Activated CD4-positive, alpha-beta T cell treated with anti-CD3 and anti-CD28 coated beads, Interleukin-2, amount 10 ng/mL, durations not matched to agents 7 days and 5 days (primary cell): ENCODE data around the gene TPST2. TPM values are rescaled to one million over a fixed set of nuclear protein-coding genes. Genes with fewer than 3 reads are reported as not detected.
"Not testable (repeated sequence)": the region's sequence is repeated elsewhere in the genome, so short reads cannot be mapped to it uniquely, and the experiment has no call there.

Experiments
- CTCF ChIA-PET: fragments of 350-600 bp; sonication (Branson Sonifier 250); formaldehyde crosslinking; loops from one replicate; lab custom pipeline; 2021; ENCODE audit warnings: antibody characterized with exemption; lab: Charles Lee
- POLR2A ChIA-PET: fragments of 350-600 bp; sonication (Branson Sonifier 250); formaldehyde crosslinking; loops from one replicate; lab custom pipeline; 2021; ENCODE audit warnings: antibody characterized with exemption; lab: Charles Lee
- DNase-seq: peaks from one replicate; pipeline ENCODE4 v3.0.0-alpha.2; 2020
- H3K27ac Mint-ChIP-seq: one replicate; pipeline ENCODE4 v1.8.0; 2021; ENCODE audit warnings: mild to moderate bottlenecking, moderate library complexity, mixed read lengths
- H3K27me3 Mint-ChIP-seq: one replicate; pipeline ENCODE4 v1.8.0; 2021; ENCODE audit warnings: mixed read lengths
- H3K36me3 Mint-ChIP-seq: one replicate; pipeline ENCODE4 v1.8.0; 2021; ENCODE audit warnings: low read depth, mixed read lengths
- H3K4me1 Mint-ChIP-seq: one replicate; pipeline ENCODE4 v1.8.0; 2021; ENCODE audit warnings: mixed read lengths
- H3K4me3 Mint-ChIP-seq: one replicate; pipeline ENCODE4 v1.8.0; 2021; ENCODE audit warnings: mild to moderate bottlenecking, moderate library complexity, mixed read lengths
- H3K9me3 Mint-ChIP-seq: one replicate; pipeline ENCODE4 v1.8.0; 2021; ENCODE audit warnings: mixed read lengths
- total RNA-seq, 2 experiments: library from RNA; stranded (reverse); gene quantifications; one replicate each; pipeline ENCODE4 v1.2.3, GENCODE V29; 2021

Gene TPST2
- total RNA-seq, 2 experiments from 2014 or later, result 25.9 to 26.3 TPM

GRCh38 chr22:26529345-26529744, 60.6 kb downstream of the TPST2 start:
- Mint-ChIP-seq H3K4me1 (peaks cover 4% of the 10 kb centered on the region), H3K9me3 (no peaks in the 10 kb centered on the region), H3K36me3 (peaks cover 26% of the 10 kb centered on the region), H3K4me3 (no peak overlapping the region), H3K27ac (no peak overlapping the region), H3K27me3 (no peaks in the 10 kb centered on the region)
- ChIA-PET CTCF (no interaction called here), POLR2A (no interaction called here)
- no peak for DNase-seq

GRCh38 chr22:26528518-26528917, 61.4 kb downstream of the TPST2 start:
- H3K36me3 Mint-ChIP-seq, result peaks cover 24% of the 10 kb centered on the region
- H3K4me3 Mint-ChIP-seq, H3K9me3 Mint-ChIP-seq, POLR2A ChIA-PET, H3K27ac Mint-ChIP-seq, DNase-seq, CTCF ChIA-PET, H3K4me1 Mint-ChIP-seq, H3K27me3 Mint-ChIP-seq: not testable (repeated sequence)

- Mint-ChIP-seq H3K4me3 (no peak overlapping the region), H3K27ac (no peak overlapping the region), H3K36me3 (peaks cover 23% of the 10 kb centered on the region), H3K27me3 (no peaks in the 10 kb centered on the region), H3K4me1 (peaks cover 4% of the 10 kb centered on the region), H3K9me3 (no peaks in the 10 kb centered on the region)
- CTCF ChIA-PET, result no interaction called here
- DNase-seq, result no peak
- POLR2A ChIA-PET, result no interaction called here
These were observed 62.1 kb downstream of the TPST2 start for GRCh38 chr22:26527574-26528465.

- H3K27me3 Mint-ChIP-seq, result no peaks in the 10 kb centered on the region
- peaks cover 22% of the 10 kb centered on the region for H3K36me3 Mint-ChIP-seq
- no peaks in the 10 kb centered on the region for H3K9me3 Mint-ChIP-seq
- ChIA-PET CTCF (interaction anchor here (0.6 kb wide), 1 partner anchor 58 kb away, joined by 3 read pairs; no protein-coding TSS in a partner anchor), POLR2A (no interaction called here)
- DNase-seq, result no peak
- H3K4me3 Mint-ChIP-seq, result no peak overlapping the region
- H3K27ac Mint-ChIP-seq, result no peak overlapping the region
- no peaks in the 10 kb centered on the region for H3K4me1 Mint-ChIP-seq
These were observed 62.8 kb downstream of the TPST2 start for GRCh38 chr22:26527167-26527566.

GRCh38 chr22:26525946-26526564, 63.9 kb downstream of the TPST2 start:
- Mint-ChIP-seq H3K4me3 (no peak overlapping the region), H3K27me3 (no peaks in the 10 kb centered on the region), H3K4me1 (no peaks in the 10 kb centered on the region), H3K36me3 (peaks cover 20% of the 10 kb centered on the region), H3K9me3 (no peaks in the 10 kb centered on the region), H3K27ac (no peak overlapping the region)
- CTCF ChIA-PET, result no interaction called here
- POLR2A ChIA-PET, result no interaction called here
- DNase-seq, result no peak

- Mint-ChIP-seq H3K27me3 (no peaks in the 10 kb centered on the region), H3K27ac (no peak overlapping the region), H3K4me1 (no peaks in the 10 kb centered on the region), H3K36me3 (peaks cover 15% of the 10 kb centered on the region), H3K9me3 (no peaks in the 10 kb centered on the region), H3K4me3 (no peak overlapping the region)
- no peak for DNase-seq
- CTCF ChIA-PET, result interaction anchor here (0.5 to 0.8 kb wide), 4 partner anchors 8 to 1076 kb away, joined by 3 to 4 read pairs (median 4); no protein-coding TSS in a partner anchor
- POLR2A ChIA-PET, result no interaction called here
These were observed 65.1 kb downstream of the TPST2 start for GRCh38 chr22:26524870-26525269.

GRCh38 chr22:26522592-26522991, 67.3 kb downstream of the TPST2 start:
- no peak for DNase-seq
- H3K27me3 Mint-ChIP-seq, result no peaks in the 10 kb centered on the region
- H3K27ac Mint-ChIP-seq, result no peak overlapping the region
- no peaks in the 10 kb centered on the region for H3K4me1 Mint-ChIP-seq
- no peak overlapping the region for H3K4me3 Mint-ChIP-seq
- POLR2A ChIA-PET, result no interaction called here
- H3K36me3 Mint-ChIP-seq, result peaks cover 14% of the 10 kb centered on the region
- no peaks in the 10 kb centered on the region for H3K9me3 Mint-ChIP-seq
- CTCF ChIA-PET, result interaction anchor here (1.2 to 1.9 kb wide), 3 partner anchors 10 to 19 kb away, joined by 3 to 5 read pairs (median 3); no protein-coding TSS in a partner anchor

GRCh38 chr22:26522012-26522411, 67.9 kb downstream of the TPST2 start:
- DNase-seq, result no peak
- ChIA-PET CTCF (interaction anchor here (1.2 to 1.3 kb wide), 2 partner anchors 11 to 18 kb away, joined by 3 read pairs; no protein-coding TSS in a partner anchor), POLR2A (interaction anchor here (0.7 kb wide), 1 partner anchor 27 kb away, joined by 4 read pairs; no protein-coding TSS in a partner anchor)
- no peaks in the 10 kb centered on the region for H3K9me3 Mint-ChIP-seq
- H3K27me3 Mint-ChIP-seq, result no peaks in the 10 kb centered on the region
- H3K36me3 Mint-ChIP-seq, result peaks cover 14% of the 10 kb centered on the region
- no peak overlapping the region for H3K27ac Mint-ChIP-seq
- H3K4me1 Mint-ChIP-seq, result no peaks in the 10 kb centered on the region
- H3K4me3 Mint-ChIP-seq, result no peak overlapping the region

- no peak for DNase-seq
- ChIA-PET CTCF (no interaction called here), POLR2A (interaction anchor here (0.7 kb wide), 1 partner anchor 47 kb away, joined by 3 read pairs; no protein-coding TSS in a partner anchor)
- Mint-ChIP-seq H3K4me3 (no peak overlapping the region), H3K4me1 (peaks cover 18% of the 10 kb centered on the region), H3K27me3 (no peaks in the 10 kb centered on the region), H3K27ac (no peak overlapping the region), H3K9me3 (no peaks in the 10 kb centered on the region), H3K36me3 (no peaks in the 10 kb centered on the region)
These were observed 72.5 kb downstream of the TPST2 start for GRCh38 chr22:26517429-26517828.

- Mint-ChIP-seq H3K4me3 (no peak overlapping the region), H3K4me1 (peaks cover 24% of the 10 kb centered on the region), H3K27ac (no peak overlapping the region), H3K9me3 (no peaks in the 10 kb centered on the region), H3K36me3 (peaks cover 3% of the 10 kb centered on the region), H3K27me3 (no peaks in the 10 kb centered on the region)
- ChIA-PET CTCF (interaction anchor here (0.6 to 1.4 kb wide), 7 partner anchors 9 to 158 kb away, joined by 3 to 10 read pairs (median 4); no protein-coding TSS in a partner anchor), POLR2A (interaction anchor here (0.7 kb wide), 1 partner anchor 93 kb away, joined by 3 read pairs; no protein-coding TSS in a partner anchor)
- no peak for DNase-seq
These were observed 73.4 kb downstream of the TPST2 start for GRCh38 chr22:26516503-26516902.

- no peak for DNase-seq
- Mint-ChIP-seq H3K27ac (no peak overlapping the region), H3K9me3 (no peaks in the 10 kb centered on the region), H3K27me3 (no peaks in the 10 kb centered on the region), H3K36me3 (peaks cover 7% of the 10 kb centered on the region), H3K4me3 (no peak overlapping the region), H3K4me1 (peaks cover 30% of the 10 kb centered on the region)
- CTCF ChIA-PET, result interaction anchor here (0.6 to 1.4 kb wide), 7 partner anchors 9 to 157 kb away, joined by 3 to 10 read pairs (median 4); no protein-coding TSS in a partner anchor
- POLR2A ChIA-PET, result no interaction called here
These were observed 74.0 kb downstream of the TPST2 start for GRCh38 chr22:26515931-26516330.

- no peak overlapping the region for H3K4me3 Mint-ChIP-seq
These were observed 75.3 kb downstream of the TPST2 start for GRCh38 chr22:26514419-26515161.

More at GRCh38 chr22:26514419-26515161, 75.3 kb downstream of the TPST2 start:
- Mint-ChIP-seq H3K36me3 (peaks cover 13% of the 10 kb centered on the region), H3K27ac (no peak overlapping the region), H3K27me3 (no peaks in the 10 kb centered on the region), H3K4me1 (peaks cover 36% of the 10 kb centered on the region), H3K9me3 (no peaks in the 10 kb centered on the region)
- ChIA-PET CTCF (interaction anchor here (0.7 to 1.3 kb wide), 2 partner anchors 30 to 722 kb away, joined by 3 read pairs; partner anchors contain the start of genes HPS4 and SRRD), POLR2A (no interaction called here)
- no peak for DNase-seq
